CD4-positive, alpha-beta T cell treated with Interleukin-17A for 4 hours (primary cell): ENCODE measurements around the gene LTB.

ENCODE experiments used
- DNase-seq: peaks from one replicate; pipeline ENCODE4 v3.0.0-alpha.2; 2020; ENCODE audit warnings: mixed read lengths

LTB gene, protein sequence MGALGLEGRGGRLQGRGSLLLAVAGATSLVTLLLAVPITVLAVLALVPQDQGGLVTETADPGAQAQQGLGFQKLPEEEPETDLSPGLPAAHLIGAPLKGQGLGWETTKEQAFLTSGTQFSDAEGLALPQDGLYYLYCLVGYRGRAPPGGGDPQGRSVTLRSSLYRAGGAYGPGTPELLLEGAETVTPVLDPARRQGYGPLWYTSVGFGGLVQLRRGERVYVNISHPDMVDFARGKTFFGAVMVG

GRCh38 chr6:31582230-31582643 is at the start of gene LTB:
Gene LTB (minus strand): TSS chr6:31582424. CDS start chr6:31582417, 7 bp downstream.
- DNase-seq, result peak; percentile 84

GRCh38 chr6:31631681-31632278 is 49.6 kb upstream of the LTB start:
- DNase-seq, result no peak

DNA sequence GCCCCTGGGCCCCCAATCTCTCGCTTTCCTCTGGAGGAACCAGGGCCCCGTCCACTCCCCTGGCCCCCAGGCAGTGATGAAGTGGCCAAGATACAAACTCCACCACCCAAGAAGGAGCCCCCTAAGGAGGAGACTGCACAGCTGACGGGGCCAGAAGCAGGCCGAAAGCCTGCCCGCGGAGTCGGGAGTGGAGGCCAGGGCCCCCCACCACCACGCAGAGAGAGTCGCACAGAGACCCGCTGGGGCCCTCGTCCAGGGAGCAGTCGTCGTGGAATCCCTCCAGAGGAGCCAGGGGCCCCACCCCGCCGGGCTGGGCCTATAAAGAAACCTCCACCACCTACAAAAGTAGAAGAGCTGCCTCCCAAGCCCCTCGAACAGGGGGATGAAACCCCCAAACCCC is 49.0 kb upstream of the LTB start:
- DNase-seq, result no peak

DNA sequence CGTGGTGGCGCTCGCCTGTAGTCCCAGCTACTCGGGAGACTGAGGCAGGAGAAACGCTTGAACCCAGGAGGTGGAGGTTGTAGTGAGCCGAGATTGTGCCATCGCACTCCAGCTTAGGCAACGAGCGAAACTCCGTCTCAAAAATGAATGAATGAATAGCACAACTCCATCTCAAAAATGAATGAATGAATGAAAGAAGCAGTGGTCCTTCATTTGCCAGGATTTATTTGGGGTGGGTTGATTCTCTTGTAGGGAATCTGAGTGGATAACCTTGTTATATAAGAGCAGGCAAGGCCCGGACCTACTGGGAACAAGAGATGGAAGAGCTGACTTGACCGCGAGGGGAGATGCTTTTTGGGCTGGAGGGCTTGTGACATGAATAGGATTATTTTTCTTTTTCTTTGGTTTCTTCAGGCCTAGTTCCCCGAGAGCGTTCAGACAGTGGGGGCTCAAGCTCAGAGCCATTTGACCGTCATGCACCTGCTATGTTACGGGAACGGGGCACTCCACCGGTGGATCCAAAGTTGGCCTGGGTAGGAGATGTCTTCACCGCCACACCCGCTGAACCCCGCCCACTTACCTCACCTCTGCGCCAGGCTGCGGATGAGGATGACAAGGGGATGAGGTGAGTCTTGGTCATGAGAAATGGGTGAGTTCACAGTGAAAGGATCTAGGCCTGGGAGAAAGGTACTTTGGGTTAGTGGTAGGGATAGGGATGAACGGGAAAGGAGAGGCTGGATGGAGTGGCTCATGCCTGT is 48.1 kb upstream of the LTB start:
- no peak for DNase-seq

DNA sequence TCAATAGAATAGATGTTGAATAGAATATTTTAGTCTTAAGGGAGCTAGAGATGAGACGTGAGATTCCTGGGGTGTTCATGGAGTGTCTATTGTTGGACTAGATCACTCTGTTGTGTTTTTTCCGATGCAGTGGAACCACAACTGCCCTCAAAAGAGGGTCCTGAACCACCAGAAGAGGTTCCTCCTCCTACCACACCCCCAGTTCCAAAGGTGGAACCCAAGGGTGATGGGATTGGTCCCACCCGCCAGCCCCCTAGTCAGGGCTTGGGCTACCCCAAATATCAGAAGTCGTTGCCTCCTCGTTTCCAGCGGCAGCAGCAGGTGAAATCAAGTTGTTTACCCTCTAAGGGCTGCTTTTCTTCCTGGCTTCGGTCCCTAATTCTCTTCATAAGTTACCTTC is 46.8 kb upstream of the LTB start:
- DNase-seq, result no peak

GRCh38 chr6:31627690-31628287 is 45.6 kb upstream of the LTB start:
- no peak for DNase-seq

DNA sequence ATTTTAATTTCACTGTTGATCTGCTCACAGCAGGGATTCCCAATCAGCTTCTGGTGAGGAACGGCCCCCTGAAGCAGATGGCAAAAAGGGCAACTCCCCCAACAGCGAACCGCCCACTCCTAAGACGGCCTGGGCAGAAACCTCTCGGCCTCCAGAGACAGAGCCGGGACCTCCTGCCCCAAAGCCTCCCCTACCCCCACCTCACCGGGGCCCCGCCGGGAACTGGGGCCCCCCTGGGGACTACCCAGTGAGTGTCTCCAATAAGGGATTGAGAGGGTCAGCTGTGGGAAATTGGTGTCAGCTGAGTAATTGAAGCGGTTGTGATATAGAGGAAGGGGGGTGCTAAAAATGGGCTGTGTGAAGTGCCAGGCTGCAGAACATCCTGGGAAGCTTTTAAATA is 44.7 kb upstream of the LTB start:
- no peak for DNase-seq

DNA sequence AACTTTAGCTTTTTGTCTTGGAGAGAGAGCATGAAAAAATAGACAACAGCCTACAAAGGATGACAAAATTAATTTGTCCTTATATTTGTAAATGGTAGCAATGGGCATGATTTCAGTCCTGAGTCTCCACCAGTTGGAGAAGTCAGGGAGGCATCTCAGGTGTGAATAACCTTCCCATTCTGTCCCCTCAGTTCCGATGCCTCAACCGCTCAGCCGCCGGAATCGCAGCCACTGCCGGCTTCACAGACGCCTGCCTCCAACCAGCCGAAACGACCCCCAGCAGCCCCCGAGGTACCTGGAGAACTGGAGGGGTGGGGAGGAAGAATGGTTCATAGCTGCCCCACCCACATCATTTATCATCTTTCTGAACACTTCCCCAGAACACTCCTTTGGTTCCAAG is 41.8 kb upstream of the LTB start:
- no peak for DNase-seq

- DNase-seq, result no peak
Observed at GRCh38 chr6:31622684-31623091, 40.5 kb upstream of the LTB start.

DNA sequence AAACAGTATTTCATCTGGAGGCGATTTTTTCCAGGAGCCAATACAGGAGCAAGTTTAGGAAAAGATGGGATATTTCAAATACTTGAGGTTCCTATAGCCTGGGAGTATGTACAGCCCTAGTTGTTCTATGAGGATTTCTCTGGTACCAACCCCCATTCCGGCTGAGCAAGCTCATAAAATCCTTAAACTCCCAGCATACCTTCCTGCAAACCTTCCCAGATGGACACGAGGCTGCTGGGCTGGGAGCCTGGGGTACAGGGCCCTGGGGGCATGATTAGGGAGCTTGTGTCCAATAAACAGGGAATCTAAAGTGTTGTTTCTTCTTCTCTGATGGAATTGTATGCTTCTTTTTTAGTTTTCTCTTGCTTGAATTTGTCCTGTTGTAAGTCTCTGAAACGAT is 39.8 kb upstream of the LTB start:
- no peak for DNase-seq

GRCh38 chr6:31621320-31621939 is 39.2 kb upstream of the LTB start:
- DNase-seq, result no peak

DNA sequence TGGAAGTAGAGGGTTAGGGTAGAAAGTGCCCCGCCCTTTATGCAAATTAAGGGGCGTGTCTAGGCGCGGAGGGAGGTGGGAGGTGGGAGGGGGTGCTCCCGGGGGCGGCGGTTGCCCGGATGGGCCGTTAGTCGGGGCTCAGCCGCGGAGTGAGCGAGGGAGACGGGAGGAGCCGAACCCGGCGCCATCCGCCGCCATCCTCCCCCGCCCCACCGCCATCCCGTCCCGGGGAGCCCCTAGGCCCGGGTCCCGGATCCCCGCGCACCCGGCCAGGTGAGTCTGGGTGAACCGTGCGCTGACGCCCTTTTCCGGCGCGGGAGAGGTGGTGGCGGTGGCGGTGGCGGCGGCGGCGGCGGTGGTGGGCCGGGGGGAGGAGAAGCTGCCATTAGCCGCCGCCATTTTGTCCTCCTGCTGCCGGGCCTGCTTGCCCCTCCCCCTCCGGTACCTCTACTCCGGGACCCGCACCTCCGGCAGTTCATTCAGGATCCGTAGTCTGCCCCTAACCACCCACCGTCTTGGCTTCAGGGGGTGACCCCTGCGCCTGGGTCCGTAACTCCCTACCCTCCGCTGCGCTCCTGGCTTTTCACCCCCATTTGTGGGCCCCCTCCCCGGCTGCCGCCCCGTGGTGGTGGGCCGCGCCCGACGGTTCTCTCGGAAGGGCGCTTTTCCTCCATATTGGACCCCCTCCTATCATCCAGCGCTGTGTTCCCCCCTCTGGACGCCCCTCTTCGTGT is 38.5 kb upstream of the LTB start, which contains the start of gene PRRC2A:
TSS of gene PRRC2A (plus strand) at position 130 of the 734 bp plus-strand sequence. CDS start 2,075 bp downstream, outside the sequence.
- peak; percentile 83 for DNase-seq

DNA sequence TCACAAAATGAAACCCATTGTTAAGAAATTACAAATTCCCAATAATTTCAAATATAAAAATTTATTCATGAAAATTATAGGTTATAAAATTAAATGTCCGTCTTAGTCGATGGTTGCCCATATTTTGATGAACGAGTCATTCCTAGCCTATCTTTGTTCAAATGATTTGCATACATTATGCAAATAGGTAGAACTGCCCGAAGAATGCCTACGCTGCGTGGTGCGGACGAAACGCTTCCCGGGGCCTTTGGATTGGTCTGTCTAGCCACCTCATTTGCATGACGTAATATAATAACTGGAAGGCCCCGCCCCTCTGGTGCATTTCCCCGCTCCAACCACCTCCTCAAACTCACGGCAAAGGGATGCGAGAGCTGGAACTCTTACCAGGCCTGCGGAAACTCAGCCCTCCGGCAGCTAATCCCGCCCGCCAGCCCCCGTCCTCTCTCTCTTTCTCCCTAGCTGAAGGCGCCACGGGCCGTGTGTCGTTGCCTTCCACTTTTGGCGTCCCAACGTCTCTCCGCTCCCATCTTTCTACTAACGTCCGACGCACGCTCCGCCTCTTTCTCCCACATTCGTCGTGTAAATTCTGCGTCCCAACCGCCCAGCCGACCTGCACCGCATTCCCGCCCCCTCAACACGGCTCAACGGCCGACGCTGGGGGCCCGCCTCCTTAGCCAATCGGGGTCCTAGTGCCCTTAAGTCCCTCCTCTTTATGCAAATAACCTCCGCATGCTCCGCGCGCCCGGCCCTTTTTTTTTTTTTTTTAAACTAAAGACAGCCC is 37.8 kb upstream of the LTB start:
- peak; percentile 98 for DNase-seq

DNA sequence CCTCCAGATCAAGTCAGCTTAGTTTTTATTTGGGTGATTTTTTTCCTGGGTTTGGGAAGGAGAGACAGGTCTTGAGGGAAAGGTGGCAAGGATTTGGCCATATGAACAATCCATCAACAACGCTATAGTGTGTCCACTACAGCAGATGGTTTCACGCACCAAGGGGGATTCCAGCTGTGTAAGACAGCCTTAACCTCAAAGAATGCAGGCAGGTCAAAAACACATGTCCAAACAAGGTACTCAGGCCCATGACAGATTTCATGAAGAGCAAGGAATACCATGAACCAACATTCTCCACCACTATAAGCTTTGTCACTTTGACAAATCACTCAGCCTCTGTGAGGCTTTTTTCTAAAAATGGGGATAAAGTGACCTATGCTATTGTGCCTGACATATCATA is 34.8 kb upstream of the LTB start:
- DNase-seq, result no peak

GRCh38 chr6:31615748-31616147 is 33.5 kb upstream of the LTB start:
- DNase-seq, result peak; percentile 66

DNA sequence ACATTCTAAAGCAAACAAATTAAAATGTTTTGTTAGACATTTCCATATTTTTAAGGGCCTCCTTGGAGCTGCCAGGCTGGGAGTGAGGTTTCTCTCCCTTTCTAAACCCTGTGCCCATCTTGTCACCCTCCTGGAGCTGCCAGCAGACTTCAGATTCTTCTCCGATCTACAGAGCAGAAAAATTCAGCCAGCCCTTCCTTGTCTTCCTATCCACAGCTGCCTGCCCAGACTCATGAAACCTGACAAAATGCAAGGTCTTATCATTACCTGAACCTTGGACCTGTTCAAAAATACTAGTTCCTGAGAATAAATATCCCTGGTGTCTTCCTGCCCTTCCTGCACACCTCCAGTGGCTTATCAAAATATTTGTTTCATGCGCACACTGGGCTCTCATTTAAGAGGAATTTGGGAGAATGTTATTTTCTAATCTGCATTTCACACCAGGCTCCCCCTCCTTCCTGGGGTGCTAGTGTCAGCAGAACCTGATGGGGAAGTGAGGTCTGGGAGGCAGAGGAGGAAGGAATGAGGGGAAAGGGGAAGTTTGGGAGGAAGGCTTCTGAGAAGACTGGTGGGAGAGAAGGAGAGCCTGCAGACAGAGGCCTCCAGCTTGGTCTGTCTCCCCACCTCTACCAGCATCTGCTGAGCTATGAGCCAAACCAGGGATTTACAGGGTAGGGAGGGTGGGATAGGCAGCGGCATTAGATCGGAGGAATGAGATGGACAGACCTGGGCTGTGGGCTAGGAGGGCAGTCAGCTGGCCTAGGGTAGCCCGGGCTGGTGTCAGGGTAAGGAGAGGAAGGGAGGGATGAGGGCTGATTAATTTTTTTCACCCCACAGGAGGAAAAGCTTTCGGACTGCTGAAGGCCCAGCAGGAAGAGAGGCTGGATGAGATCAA is 32.7 kb upstream of the LTB start, which contains the start of gene AIF1:
TSS of gene AIF1 (plus strand) at position 551 of the 895 bp plus-strand sequence. CDS start at position 647, 96 bp downstream.
- no peak for DNase-seq

DNA sequence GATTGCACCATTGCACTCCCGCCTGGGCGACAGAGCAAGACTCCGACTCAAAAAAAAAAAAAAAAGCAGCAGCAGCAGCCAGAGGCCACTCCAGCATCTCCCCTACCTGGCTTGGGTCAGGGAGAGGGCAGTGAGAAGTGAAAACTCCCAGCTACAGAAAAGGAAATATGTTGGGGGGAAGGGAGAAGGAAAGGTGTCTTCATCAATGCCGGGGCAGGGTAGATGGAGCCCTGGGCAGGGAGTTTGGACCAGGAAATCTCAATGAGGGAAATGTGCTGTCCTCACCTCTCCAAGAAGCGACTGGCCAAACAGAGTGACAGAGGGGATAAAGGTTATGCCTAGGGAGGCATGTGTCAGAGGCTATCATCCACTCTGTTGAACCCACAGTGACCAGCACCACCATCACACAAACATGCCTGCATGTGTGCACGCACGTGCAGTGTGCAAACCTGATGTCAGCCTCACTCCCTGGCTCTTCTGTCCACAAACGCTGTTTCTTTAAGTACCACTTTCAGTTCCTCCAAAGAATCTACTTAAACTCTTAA is 31.9 kb upstream of the LTB start:
- DNase-seq, result no peak

DNA sequence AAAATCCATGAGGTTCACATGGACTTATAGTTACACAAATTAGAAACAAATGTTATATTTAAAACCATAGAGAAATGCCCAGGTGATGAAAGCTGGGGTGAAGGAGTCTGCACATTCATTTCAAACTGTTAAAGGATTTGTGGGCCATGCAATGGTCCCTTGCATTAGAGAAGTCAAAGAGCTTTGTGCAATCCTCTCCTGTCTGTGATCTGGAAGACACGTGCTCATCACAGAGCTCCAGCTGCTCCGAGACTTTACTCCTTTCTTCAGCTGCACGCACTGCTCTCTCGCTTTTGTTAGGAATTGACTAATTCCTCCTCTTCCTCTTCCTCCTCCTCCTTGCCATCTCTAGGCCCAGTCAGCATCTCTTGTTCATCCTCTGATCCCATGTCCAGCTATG is 28.7 kb upstream of the LTB start:
- DNase-seq, result no peak

- DNase-seq, result no peak
Observed at GRCh38 chr6:31609519-31610406, 27.5 kb upstream of the LTB start.
